GM18951 (cell line): ENCODE results near the gene DZANK1.

Source experiments
- POLR2A ChIP-seq: IDR thresholded peaks from 4 replicates; pipeline ENCODE4 v1.6.1; 2011; ENCODE audit warnings: mild to moderate bottlenecking; ENCODE audit not compliant: insufficient read length, insufficient read depth; ENCODE audit errors: extremely low read depth
- in situ Hi-C: fragments of 300-500 bp; cut with MboI; formaldehyde crosslinking; loops from one replicate; pipeline ENCODE4 v1.12.0; 2022; ENCODE audit warnings: low sequenced_read_pairs, mixed read lengths, inconsistent platforms; ENCODE audit not compliant: unreplicated experiment

The DZANK1 gene

GRCh38 chr20:18481596-18481995 is 14.8 kb upstream of the DZANK1 start:
- in situ Hi-C loops = no loop called here

GRCh38 chr20:18477821-18478220 is 11.0 kb upstream of the DZANK1 start:
- no peak for TF ChIP-seq POLR2A
- in situ Hi-C loops = no loop called here

More at GRCh38 chr20:18481596-18481995, 14.8 kb upstream of the DZANK1 start:
- TF ChIP-seq POLR2A = no peak

GRCh38 chr20:18477218-18477617 is 10.4 kb upstream of the DZANK1 start:
- in situ Hi-C loops = no loop called here
- no peak for TF ChIP-seq POLR2A

GRCh38 chr20:18466574-18466893 is 296 bp downstream of the DZANK1 start:
- in situ Hi-C loops = no loop called here
- TF ChIP-seq POLR2A = peak; percentile 49

- no peak for TF ChIP-seq POLR2A
- in situ Hi-C loops = no loop called here
These were observed 1.2 kb downstream of the DZANK1 start for GRCh38 chr20:18465536-18466200.

- TF ChIP-seq POLR2A = no peak
- in situ Hi-C loops = no loop called here
These were observed 10.2 kb downstream of the DZANK1 start for GRCh38 chr20:18456600-18456999.

- in situ Hi-C loops = no loop called here
- TF ChIP-seq POLR2A = no peak
These were observed 22.9 kb downstream of the DZANK1 start for GRCh38 chr20:18443886-18444285.

GRCh38 chr20:18440403-18440802 is 26.4 kb downstream of the DZANK1 start:
- in situ Hi-C loops = no loop called here

GRCh38 chr20:18436847-18437246 is 30.0 kb downstream of the DZANK1 start:
- in situ Hi-C loops = no loop called here
- TF ChIP-seq POLR2A = no peak

More at GRCh38 chr20:18440403-18440802, 26.4 kb downstream of the DZANK1 start:
- TF ChIP-seq POLR2A = no peak

GRCh38 chr20:18431206-18431605 is 35.6 kb downstream of the DZANK1 start:
- in situ Hi-C loops = no loop called here
- no peak for TF ChIP-seq POLR2A

- in situ Hi-C loops = no loop called here
These were observed 36.5 kb downstream of the DZANK1 start for GRCh38 chr20:18430172-18430826.

GRCh38 chr20:18428490-18429173 is 38.2 kb downstream of the DZANK1 start:
- TF ChIP-seq POLR2A = no peak
- in situ Hi-C loops = no loop called here

More at GRCh38 chr20:18430172-18430826, 36.5 kb downstream of the DZANK1 start:
- TF ChIP-seq POLR2A = no peak

GRCh38 chr20:18427214-18427613 is 39.6 kb downstream of the DZANK1 start:
- TF ChIP-seq POLR2A = no peak

GRCh38 chr20:18421608-18422007 is 45.2 kb downstream of the DZANK1 start:
- in situ Hi-C loops = loop anchor here (25.0 kb wide), 1 partner anchor 766 kb away; no protein-coding TSS in a partner anchor

More at GRCh38 chr20:18427214-18427613, 39.6 kb downstream of the DZANK1 start:
- in situ Hi-C loops = no loop called here

More at GRCh38 chr20:18421608-18422007, 45.2 kb downstream of the DZANK1 start:
- no peak for TF ChIP-seq POLR2A
